ENCODE results near the gene RASGRP2.

- TF ChIP-seq POLR2AphosphoS5 (IDR thresholded peaks at IDR 0.05) (no peak), CTCF (IDR thresholded peaks at IDR 0.05) (no peak)
These were observed 26.2 kb upstream of the RASGRP2 start for GRCh38 chr11:64770120-64770519.
